GM18520 (cell line): Measurements from ENCODE around the gene CMSS1.

Experiments
- ATAC-seq: cut with Tn5 transposase; IDR thresholded peaks from one replicate; pipeline ENCODE4 v1.9.1; 2021; ENCODE audit not compliant: unreplicated experiment

CMSS1 gene

GRCh38 chr3:100098784-100099070 lies 281.1 kb downstream of the CMSS1 start:
- no peak for ATAC-seq

- no peak for ATAC-seq
Observed at GRCh38 chr3:100099621-100100020, 282.0 kb downstream of the CMSS1 start.

- no peak for ATAC-seq
Observed at GRCh38 chr3:100100425-100100824, 282.8 kb downstream of the CMSS1 start.

GRCh38 chr3:100102757-100103156 lies 285.1 kb downstream of the CMSS1 start:
- ATAC-seq = no peak

GRCh38 chr3:100103558-100104441 lies 286.1 kb downstream of the CMSS1 start:
- ATAC-seq = peak; percentile 88

- ATAC-seq = peak; percentile 7
Observed at GRCh38 chr3:100104442-100104798, 286.8 kb downstream of the CMSS1 start.

GRCh38 chr3:100104817-100105413 lies 287.3 kb downstream of the CMSS1 start:
- no peak for ATAC-seq

GRCh38 chr3:100105501-100105900 lies 287.8 kb downstream of the CMSS1 start:
- ATAC-seq = no peak

GRCh38 chr3:100106094-100106493 lies 288.4 kb downstream of the CMSS1 start:
- no peak for ATAC-seq

GRCh38 chr3:100106531-100107141 lies 289.0 kb downstream of the CMSS1 start:
- ATAC-seq = no peak

- ATAC-seq = no peak
Observed at GRCh38 chr3:100107221-100107814, 289.7 kb downstream of the CMSS1 start.

GRCh38 chr3:100108464-100109079 lies 290.9 kb downstream of the CMSS1 start:
- ATAC-seq = no peak

GRCh38 chr3:100110162-100110561 lies 292.5 kb downstream of the CMSS1 start:
- no peak for ATAC-seq

GRCh38 chr3:100111728-100112127 lies 294.1 kb downstream of the CMSS1 start:
- no peak for ATAC-seq

- no peak for ATAC-seq
Observed at GRCh38 chr3:100113723-100114412, 296.2 kb downstream of the CMSS1 start.

GRCh38 chr3:100114413-100115030 lies 296.9 kb downstream of the CMSS1 start, which contains the start of gene FILIP1L:
Gene FILIP1L, minus strand, starts transcription at chr3:100114501.
- no peak for ATAC-seq

- no peak for ATAC-seq
Observed at GRCh38 chr3:100117093-100117492, 299.4 kb downstream of the CMSS1 start.

GRCh38 chr3:100120012-100120411 lies 302.4 kb downstream of the CMSS1 start:
- no peak for ATAC-seq

GRCh38 chr3:100120693-100121092 lies 303.0 kb downstream of the CMSS1 start:
- ATAC-seq = no peak

GRCh38 chr3:100122321-100122720 lies 304.7 kb downstream of the CMSS1 start:
- ATAC-seq = no peak
